Fibroblast of mammary gland (primary cell): ENCODE measurements around the gene RASD1.

Source experiments
- DNase-seq: peaks from one replicate; pipeline ENCODE4 v3.0.0-alpha.2; 2010; ENCODE audit warnings: low read depth
- H3K4me3 ChIP-seq: 2 replicates; pipeline ENCODE4 v1.5.1; 2011; ENCODE audit warnings: low read depth, mild to moderate bottlenecking, low read length, moderate library complexity; ENCODE audit not compliant: control insufficient read depth
- TF ChIP-seq, protein P1 (sequence below): conservative IDR thresholded peaks from 2 replicates; pipeline ENCODE4 v1.5.1; 2011; ENCODE audit warnings: low read depth, low read length, inconsistent platforms; ENCODE audit not compliant: control insufficient read depth, insufficient read depth

Gene RASD1

DNA sequence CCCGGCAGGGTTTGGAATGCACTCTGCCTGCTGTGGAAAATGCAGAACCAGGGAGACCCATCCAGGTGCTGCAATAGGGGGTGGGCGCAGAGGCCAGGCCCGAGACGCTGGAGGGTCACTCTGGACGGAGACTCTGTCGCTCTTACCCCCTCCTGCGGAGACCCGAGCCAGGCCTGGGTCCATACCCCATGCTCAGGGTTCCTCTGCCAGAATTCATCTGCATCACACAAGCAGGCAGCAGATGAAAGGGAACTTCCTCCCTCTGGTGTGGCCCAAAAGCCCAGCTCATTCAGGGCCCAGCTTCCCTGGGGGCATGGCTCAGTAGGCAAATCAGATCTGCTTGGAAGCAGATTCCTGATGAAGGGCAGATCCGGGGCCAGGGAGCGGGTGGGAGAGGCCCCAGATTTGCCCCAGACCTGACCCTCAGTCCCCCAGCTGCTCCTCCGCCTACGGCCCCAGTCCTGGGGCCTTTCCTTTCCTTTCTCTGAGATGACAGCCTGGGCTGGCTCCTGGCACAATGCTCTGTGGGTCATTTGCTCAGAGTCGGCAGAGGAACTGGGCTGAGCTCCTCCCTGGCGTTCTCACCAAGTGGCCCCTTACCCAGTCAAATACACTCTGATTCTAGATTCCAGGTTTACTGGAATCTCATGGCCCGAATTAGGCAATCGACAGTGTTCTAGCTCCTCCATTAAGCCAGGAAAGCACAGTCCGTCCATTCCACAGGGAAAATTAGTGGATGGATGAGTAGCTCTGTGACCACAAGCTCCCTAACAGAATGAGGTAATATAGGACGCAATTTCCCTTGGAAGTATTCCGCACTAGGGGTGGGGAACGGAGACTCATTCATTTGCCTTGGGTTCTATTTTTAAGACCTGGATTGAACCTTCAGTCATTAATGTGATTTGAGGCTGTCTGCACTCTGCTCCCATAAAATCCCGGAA is 19.1 kb upstream of the RASD1 start:
- no peak overlapping the region for H3K4me3 ChIP-seq
- DNase-seq: peak; percentile 97
- TF ChIP-seq, protein P1, sequence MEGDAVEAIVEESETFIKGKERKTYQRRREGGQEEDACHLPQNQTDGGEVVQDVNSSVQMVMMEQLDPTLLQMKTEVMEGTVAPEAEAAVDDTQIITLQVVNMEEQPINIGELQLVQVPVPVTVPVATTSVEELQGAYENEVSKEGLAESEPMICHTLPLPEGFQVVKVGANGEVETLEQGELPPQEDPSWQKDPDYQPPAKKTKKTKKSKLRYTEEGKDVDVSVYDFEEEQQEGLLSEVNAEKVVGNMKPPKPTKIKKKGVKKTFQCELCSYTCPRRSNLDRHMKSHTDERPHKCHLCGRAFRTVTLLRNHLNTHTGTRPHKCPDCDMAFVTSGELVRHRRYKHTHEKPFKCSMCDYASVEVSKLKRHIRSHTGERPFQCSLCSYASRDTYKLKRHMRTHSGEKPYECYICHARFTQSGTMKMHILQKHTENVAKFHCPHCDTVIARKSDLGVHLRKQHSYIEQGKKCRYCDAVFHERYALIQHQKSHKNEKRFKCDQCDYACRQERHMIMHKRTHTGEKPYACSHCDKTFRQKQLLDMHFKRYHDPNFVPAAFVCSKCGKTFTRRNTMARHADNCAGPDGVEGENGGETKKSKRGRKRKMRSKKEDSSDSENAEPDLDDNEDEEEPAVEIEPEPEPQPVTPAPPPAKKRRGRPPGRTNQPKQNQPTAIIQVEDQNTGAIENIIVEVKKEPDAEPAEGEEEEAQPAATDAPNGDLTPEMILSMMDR: no peak

DNA sequence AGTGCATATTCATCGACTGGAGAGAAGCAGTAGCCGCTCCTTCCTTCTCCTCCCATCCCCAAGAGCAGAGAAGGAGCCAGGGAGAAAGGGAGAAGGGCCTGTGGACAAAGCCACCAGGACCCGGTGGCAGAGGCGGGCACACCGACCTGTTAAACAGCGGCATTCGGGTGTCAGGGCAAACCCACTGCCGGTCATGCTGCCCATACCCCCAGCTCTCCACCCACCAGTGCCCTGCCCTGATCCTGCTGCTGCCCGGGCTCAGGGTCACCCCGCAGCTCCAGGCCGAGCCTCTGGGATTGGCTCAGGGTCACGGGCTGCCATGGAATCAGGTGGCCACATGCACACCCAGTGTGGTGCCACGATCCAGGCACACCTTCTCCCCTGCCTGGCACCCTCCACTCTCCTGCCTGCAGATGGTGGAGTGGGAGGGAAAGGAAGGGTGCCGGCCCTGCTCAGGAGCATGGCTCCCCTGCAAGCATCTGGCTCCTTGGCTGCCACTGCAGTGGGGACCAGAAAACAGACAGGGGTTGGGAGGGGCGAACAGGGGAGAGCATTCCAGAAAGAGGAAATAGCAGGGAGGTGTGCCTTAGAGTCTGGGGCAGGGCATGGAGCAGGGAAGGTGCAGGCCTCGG is 18.3 kb upstream of the RASD1 start:
- no peak for DNase-seq
- no peak overlapping the region for H3K4me3 ChIP-seq
- TF ChIP-seq, protein P1: no peak

DNA sequence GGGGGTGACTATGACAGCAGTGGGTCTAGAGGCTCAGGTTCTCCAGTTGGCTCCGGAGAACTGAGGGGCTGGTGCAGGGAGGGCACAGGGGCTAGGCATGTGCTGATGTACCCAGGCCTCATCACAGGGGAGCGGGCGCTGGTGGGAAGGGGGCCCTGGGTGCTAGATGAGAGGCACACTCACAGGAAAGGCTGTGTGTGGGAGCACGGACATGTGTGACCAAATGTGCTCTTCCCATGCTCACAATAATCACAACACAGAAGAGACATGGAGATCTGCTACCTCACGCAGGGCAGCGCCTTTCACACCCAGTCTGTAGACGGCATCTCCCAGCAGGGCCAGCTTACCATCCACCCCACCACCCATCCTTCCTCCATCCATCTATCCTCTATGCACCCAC is 17.4 kb upstream of the RASD1 start:
- no peak for DNase-seq
- TF ChIP-seq, protein P1: no peak
- H3K4me3 ChIP-seq: no peak overlapping the region

DNA sequence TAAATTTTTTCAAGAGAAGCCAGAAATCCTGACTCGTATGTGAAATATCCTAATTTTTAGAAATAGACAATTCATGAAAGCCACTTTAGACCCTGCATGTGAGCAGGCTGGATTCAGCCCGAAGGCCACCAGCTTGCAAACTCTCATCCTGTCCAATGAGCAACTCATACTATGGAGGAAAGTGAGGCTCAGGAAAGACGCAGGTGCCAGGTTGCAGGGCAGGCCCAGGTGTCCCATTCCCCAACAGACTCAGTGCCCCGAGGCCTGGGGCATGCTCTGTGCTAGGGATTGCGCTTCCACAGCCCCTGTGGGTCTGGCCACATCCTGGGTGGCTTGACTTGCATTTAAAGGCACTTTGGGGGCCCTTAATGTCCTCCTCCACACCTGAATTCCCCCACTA is 16.7 kb upstream of the RASD1 start:
- no peak for DNase-seq
- TF ChIP-seq, protein P1: no peak
- no peak overlapping the region for H3K4me3 ChIP-seq

DNA sequence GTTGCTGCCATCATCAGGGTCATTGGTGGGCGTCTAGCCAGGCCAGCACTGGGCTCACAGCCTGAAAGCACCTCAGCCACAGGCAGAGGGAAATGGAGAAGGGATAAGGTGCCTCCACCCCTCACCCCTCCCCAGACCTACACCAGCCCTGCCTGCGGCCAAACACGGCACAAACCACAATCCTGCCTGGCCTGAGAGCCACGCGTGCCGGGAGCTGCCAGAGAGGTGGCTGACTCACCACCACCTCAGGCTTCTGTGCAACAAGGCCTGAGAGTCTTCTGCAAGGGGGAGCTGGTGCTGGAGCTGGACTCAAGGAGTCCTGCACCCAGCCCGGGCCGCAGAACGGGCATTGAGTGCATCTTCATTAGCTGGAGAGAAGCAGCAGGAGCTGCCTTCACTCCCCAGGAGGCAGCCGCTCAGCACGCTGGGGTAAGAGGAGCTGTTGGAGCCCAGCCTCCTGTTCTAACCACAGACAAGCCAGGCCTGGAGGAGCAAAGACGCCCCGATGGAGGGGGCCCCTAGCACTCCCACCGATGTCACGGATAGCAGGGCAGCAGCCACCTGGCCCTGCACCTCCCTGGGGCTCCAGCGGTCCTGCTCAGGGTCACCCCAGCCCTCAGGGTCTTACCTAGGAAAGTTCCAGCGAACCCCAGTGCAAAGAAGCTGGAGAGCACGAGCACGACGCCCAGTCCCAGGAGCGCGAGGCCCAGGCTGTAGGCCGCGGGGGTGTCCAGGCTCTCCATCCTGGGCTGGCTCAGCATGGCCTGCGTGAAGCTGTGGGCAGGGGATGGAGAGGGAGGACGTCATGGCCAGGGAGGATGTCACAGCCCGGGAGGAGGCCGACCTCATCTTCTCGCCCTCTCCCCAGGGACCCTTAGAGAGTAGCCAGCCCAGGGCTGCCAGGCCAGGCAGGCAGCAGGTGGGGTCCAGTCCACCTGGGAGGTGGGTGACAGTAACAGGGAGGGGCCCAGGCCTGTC is 16.0 kb upstream of the RASD1 start:
- TF ChIP-seq, protein P1: no peak
- peak; percentile 93 for DNase-seq
- no peak overlapping the region for H3K4me3 ChIP-seq

DNA sequence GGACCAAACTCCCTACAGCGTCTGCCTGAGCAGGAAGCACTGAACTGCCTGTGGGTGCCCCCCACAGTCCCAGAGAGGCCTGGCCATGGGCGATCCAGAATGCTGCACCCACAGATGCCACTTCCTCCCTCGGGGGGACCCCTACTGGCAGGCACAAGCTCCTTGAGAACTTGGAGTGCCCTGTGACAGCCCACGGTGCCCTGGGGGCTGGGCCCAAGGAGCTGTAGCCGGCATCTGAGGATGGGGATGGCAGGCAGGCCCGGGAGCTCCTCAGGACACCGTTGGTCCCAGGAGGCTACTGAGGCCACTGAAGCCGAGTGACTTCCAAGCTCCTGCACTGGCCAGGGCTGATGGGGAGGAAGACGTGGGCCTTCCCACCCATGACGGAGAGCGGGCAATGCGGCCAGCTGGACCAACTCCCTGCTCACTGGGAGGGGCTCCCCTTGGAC is 15.1 kb upstream of the RASD1 start:
- no peak overlapping the region for H3K4me3 ChIP-seq
- TF ChIP-seq, protein P1: no peak
- no peak for DNase-seq
